ENCODE data around the gene TECR. TPM values are rescaled to one million over a fixed set of nuclear protein-coding genes. Genes with fewer than 3 reads are reported as not detected.

Gene TECR
- total and polyA plus RNA-seq, 2 of the 4 experiments (the other 2 are of a cell fraction) = 46.2 to 81.2 TPM

DNA sequence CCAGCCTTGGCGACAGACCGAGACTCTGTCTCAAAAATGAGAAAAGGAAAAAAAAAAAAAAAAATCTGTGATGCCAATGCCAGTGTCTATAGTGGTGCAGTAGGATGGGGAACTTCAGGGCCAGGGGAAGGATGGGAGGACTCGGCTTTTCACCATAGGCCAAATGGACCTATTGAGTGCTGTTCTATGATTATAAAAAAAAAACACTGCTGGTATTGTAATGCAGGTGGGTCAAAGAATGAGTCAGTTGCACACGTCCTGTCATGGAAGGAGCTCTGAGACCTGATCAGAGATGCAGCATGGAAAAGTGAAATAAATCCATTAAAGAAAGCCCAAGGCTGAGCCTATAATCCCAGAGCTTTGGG, 18.2 kb upstream of the TECR start:
- Histone ChIP-seq H2AK9ac (replicated peaks; ENCODE audit: low read depth, low read length, poor library complexity) (peak overlapping the region; percentile 85), H2AK5ac (ENCODE audit: low read depth, low read length) (peak overlapping the region; percentile 94), H2BK20ac (ENCODE audit: low read depth, low read length) (peak overlapping the region; percentile 67), H3K23ac (ENCODE audit: low read depth, low read length) (peak overlapping the region; percentile 56), H2BK15ac (ENCODE audit: low read depth, low read length) (peak overlapping the region; percentile 54; the same call in 2 of the 3 replicates), H2BK120ac (ENCODE audit: low read depth, low read length) (peak overlapping the region; percentile 73), H3K4me2 (ENCODE audit: low read depth, low read length) (no peak overlapping the region), H3K4me1 (ENCODE audit: control insufficient read depth, insufficient read depth, low read length) (peaks cover 18% of the 10 kb centered on the region), H3K18ac (ENCODE audit: low read depth, low read length) (peak overlapping the region; percentile 28; the same call in 1 of the 2 replicates), H3K4me3 (ENCODE audit: insufficient read depth, low read depth, low read length) (no peak overlapping the region), H3K4ac (ENCODE audit: low read depth, low read length) (peak overlapping the region; percentile 95), H3K79me1 (ENCODE audit: low read depth in 1 of 2, low read length in 2 of 2) (peaks cover 21 to 47% of the 10 kb centered on the region in 2 experiments), H4K8ac (ENCODE audit: low read depth in 2 of 2, low read length in 2 of 2) (peak overlapping the region; percentile 30 to 84; a peak in 2 of 4 replicates), H3K9me1 (ENCODE audit: insufficient read depth, low read length) (peaks cover 22% of the 10 kb centered on the region), H4K5ac (ENCODE audit: low read depth, low read length) (no peak overlapping the region), H2AFZ (replicated peaks; ENCODE audit: low read length, poor library complexity) (peak overlapping the region; percentile 18), H3K27ac (ENCODE audit: insufficient read depth, low read length) (peak overlapping the region; percentile 50; the same call in 1 of the 2 replicates), H3K56ac (ENCODE audit: extremely low read depth, insufficient read depth, low read length) (peak overlapping the region; percentile 66; the same call in 1 of the 2 replicates), H3K27me3 (ENCODE audit: control insufficient read depth, insufficient read depth, low read length) (no peaks in the 10 kb centered on the region), H3K9me3 (ENCODE audit: control insufficient read depth, insufficient read depth, low read length) (no peaks in the 10 kb centered on the region), H3K9ac (ENCODE audit: low read depth, low read length) (no peak overlapping the region), H3K14ac (replicated peaks; ENCODE audit: low read depth, low read length) (peak overlapping the region; percentile 90), H2BK5ac (ENCODE audit: low read depth, low read length, poor library complexity, severe bottlenecking) (peak overlapping the region; percentile 59), H4K91ac (ENCODE audit: insufficient read depth, low read depth, low read length) (peak overlapping the region; percentile 81), H4K20me1 (ENCODE audit: insufficient read depth, low read length) (peaks cover 28% of the 10 kb centered on the region), H3K36me3 (ENCODE audit: control insufficient read depth, insufficient read depth, low read length) (peaks cover 20% of the 10 kb centered on the region)
- CTCF ChIA-PET = no interaction called here
- BruUV-seq (replicated peaks) = no TSS peak
- no peak for TF ChIP-seq MAZ (IDR thresholded peaks at IDR 0.05; ENCODE audit: borderline replicate concordance, low read depth, low read length)
- intact Hi-C loops (cut with micrococcal nuclease) = no loop called here
- dilution Hi-C loops (cut with HindIII; ENCODE audit: low sequenced_read_pairs, unreplicated experiment) = no loop called here
- DNase-seq = no peak
- no peak for ATAC-seq (ENCODE audit: low read depth)
- POLR2A ChIA-PET (ENCODE audit: unreplicated experiment) = no interaction called here
- 100% methylated on average over 1 of the region's 4 CpGs; no CpG with 5 or more reads in 1 of the 2 experiments for WGBS, 2 experiments (ENCODE audit: extremely low coverage in 2 of 2, insufficient read length in 1 of 2)
- in situ Hi-C loops (cut with MboI; ENCODE audit: low sequenced_read_pairs) = no loop called here

Data from IMR-90 (cell line).